Calu3 (cell line): ENCODE results near the gene LPCAT1. TPM values are rescaled to one million over a fixed set of nuclear protein-coding genes. Genes with fewer than 3 reads are reported as not detected.

Experiments used
- BruUV-seq: library from RNA; stranded (reverse); fragments of 400-500 nt; replicated peaks from 2 replicates; lab custom pipeline; 2021; lab: Mats Ljungman, UMichigan
- CTCF ChIA-PET: fragments of 300-600 bp; sonication (Branson Sonifier 250); formaldehyde crosslinking; loops from one replicate; lab custom pipeline; 2022; ENCODE audit warnings: antibody characterized with exemption; lab: Charles Lee
- DNase-seq: peaks from one replicate; pipeline ENCODE4 v3.0.0; 2022
- H3K27ac Mint-ChIP-seq: one replicate; pipeline ENCODE4 v1.8.0; 2022; ENCODE audit warnings: mixed read lengths; ENCODE audit not compliant: unreplicated experiment
- H3K27me3 Mint-ChIP-seq: one replicate; pipeline ENCODE4 v1.8.0; 2022; ENCODE audit warnings: mixed read lengths; ENCODE audit not compliant: unreplicated experiment
- H3K36me3 Mint-ChIP-seq: one replicate; pipeline ENCODE4 v1.8.0; 2022; ENCODE audit warnings: mild to moderate bottlenecking, moderate library complexity, mixed read lengths; ENCODE audit not compliant: insufficient read depth, unreplicated experiment
- H3K4me1 Mint-ChIP-seq: one replicate; pipeline ENCODE4 v1.8.0; 2022; ENCODE audit warnings: mild to moderate bottlenecking, low read depth, mixed read lengths; ENCODE audit not compliant: unreplicated experiment
- H3K4me3 Mint-ChIP-seq: one replicate; pipeline ENCODE4 v1.8.0; 2022; ENCODE audit warnings: mild to moderate bottlenecking, low read depth, moderate library complexity, mixed read lengths; ENCODE audit not compliant: unreplicated experiment
- H3K9me3 Mint-ChIP-seq: one replicate; pipeline ENCODE4 v1.8.0; 2022; ENCODE audit warnings: low read depth, mixed read lengths; ENCODE audit not compliant: unreplicated experiment
- intact Hi-C: fragments of 100-400 bp; cut with micrococcal nuclease; formaldehyde crosslinking; loops from one replicate; pipeline ENCODE4 v1.10.0; 2022; ENCODE audit not compliant: unreplicated experiment
- total RNA-seq: library from RNA; stranded (reverse); gene quantifications from 2 replicates; pipeline ENCODE4 v1.2.3, GENCODE V29; 2022
- TF ChIP-seq, protein P1 (sequence below): fragments of 200-600 bp; IDR thresholded peaks from one replicate; pipeline ENCODE4 v1.8.0; 2022; ENCODE audit warnings: antibody characterized with exemption; ENCODE audit not compliant: unreplicated experiment

Gene LPCAT1
- total RNA-seq, 1 experiment from 2014 or later, result 42.3 TPM

GRCh38 chr5:1500411-1501091 is 23.2 kb downstream of the LPCAT1 start:
- H3K27ac Mint-ChIP-seq, result no peak overlapping the region
- TF ChIP-seq, protein P1, sequence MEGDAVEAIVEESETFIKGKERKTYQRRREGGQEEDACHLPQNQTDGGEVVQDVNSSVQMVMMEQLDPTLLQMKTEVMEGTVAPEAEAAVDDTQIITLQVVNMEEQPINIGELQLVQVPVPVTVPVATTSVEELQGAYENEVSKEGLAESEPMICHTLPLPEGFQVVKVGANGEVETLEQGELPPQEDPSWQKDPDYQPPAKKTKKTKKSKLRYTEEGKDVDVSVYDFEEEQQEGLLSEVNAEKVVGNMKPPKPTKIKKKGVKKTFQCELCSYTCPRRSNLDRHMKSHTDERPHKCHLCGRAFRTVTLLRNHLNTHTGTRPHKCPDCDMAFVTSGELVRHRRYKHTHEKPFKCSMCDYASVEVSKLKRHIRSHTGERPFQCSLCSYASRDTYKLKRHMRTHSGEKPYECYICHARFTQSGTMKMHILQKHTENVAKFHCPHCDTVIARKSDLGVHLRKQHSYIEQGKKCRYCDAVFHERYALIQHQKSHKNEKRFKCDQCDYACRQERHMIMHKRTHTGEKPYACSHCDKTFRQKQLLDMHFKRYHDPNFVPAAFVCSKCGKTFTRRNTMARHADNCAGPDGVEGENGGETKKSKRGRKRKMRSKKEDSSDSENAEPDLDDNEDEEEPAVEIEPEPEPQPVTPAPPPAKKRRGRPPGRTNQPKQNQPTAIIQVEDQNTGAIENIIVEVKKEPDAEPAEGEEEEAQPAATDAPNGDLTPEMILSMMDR, result no peak
- no peaks in the 10 kb centered on the region for H3K27me3 Mint-ChIP-seq
- no peaks in the 10 kb centered on the region for H3K9me3 Mint-ChIP-seq
- intact Hi-C loops, result no loop called here
- no TSS peak for BruUV-seq
- no peak overlapping the region for H3K4me3 Mint-ChIP-seq
- no peaks in the 10 kb centered on the region for H3K4me1 Mint-ChIP-seq
- H3K36me3 Mint-ChIP-seq, result peaks cover 5% of the 10 kb centered on the region
- CTCF ChIA-PET, result no interaction called here
- no peak for DNase-seq

DNA sequence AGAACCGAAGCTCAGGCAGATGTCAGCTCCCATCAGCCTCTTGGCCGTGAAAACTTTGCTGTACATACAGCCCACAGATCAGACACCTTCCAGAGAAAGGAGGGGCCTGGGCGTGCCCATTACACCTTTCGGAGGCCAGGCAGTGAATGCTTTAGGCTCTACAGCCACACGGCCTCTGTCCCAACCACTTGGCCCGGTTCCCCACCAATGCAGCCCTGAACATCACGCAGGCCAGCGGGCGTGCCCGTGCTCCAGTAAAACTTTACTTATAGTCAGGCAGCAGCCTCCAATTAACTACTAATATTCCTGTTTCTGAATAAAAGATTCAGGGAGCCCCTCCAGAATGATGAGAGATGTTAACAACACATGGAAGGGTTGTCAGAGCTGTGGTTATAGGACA is 23.9 kb downstream of the LPCAT1 start:
- CTCF ChIA-PET, result no interaction called here
- H3K27ac Mint-ChIP-seq, result no peak overlapping the region
- no TSS peak for BruUV-seq
- H3K4me1 Mint-ChIP-seq, result no peaks in the 10 kb centered on the region
- peaks cover 5% of the 10 kb centered on the region for H3K36me3 Mint-ChIP-seq
- intact Hi-C loops, result no loop called here
- TF ChIP-seq, protein P1, result no peak
- DNase-seq, result no peak
- no peaks in the 10 kb centered on the region for H3K9me3 Mint-ChIP-seq
- no peak overlapping the region for H3K4me3 Mint-ChIP-seq
- H3K27me3 Mint-ChIP-seq, result no peaks in the 10 kb centered on the region

GRCh38 chr5:1498623-1499416 is 24.9 kb downstream of the LPCAT1 start:
- Mint-ChIP-seq H3K27me3 (no peaks in the 10 kb centered on the region), H3K27ac (no peak overlapping the region), H3K36me3 (peaks cover 11% of the 10 kb centered on the region), H3K4me1 (no peaks in the 10 kb centered on the region), H3K9me3 (no peaks in the 10 kb centered on the region), H3K4me3 (no peak overlapping the region)
- no TSS peak for BruUV-seq
- TF ChIP-seq, protein P1, result no peak
- CTCF ChIA-PET, result no interaction called here
- DNase-seq, result no peak
- intact Hi-C loops, result no loop called here

- no peaks in the 10 kb centered on the region for H3K27me3 Mint-ChIP-seq
- H3K4me1 Mint-ChIP-seq, result no peaks in the 10 kb centered on the region
- intact Hi-C loops, result no loop called here
- no peak overlapping the region for H3K4me3 Mint-ChIP-seq
- H3K27ac Mint-ChIP-seq, result no peak overlapping the region
- peaks cover 11% of the 10 kb centered on the region for H3K36me3 Mint-ChIP-seq
- CTCF ChIA-PET, result no interaction called here
- DNase-seq, result no peak
- H3K9me3 Mint-ChIP-seq, result no peaks in the 10 kb centered on the region
- no TSS peak for BruUV-seq
- TF ChIP-seq, protein P1, result no peak
These were observed 25.8 kb downstream of the LPCAT1 start for GRCh38 chr5:1497795-1498622.
